K562 (cell line): Measurements from ENCODE around the gene SLC16A10. TPM values are rescaled to one million over a fixed set of nuclear protein-coding genes. Genes with fewer than 3 reads are reported as not detected.

Experiments
- ATAC-seq: fragments of 200-7000 bp; cut with Tn5 transposase; 3 replicates; pipeline ENCODE4 v1.9.1; 2020; ENCODE audit warnings: moderate library complexity
- BruUV-seq: library from RNA; stranded (reverse); fragments of 400-500 nt; replicated peaks from 2 replicates; lab custom pipeline; 2021; lab: Mats Ljungman, UMichigan
- CTCF ChIA-PET: fragments of 300-600 bp; formaldehyde crosslinking; extraction: SDS; loops from one replicate; lab custom pipeline; 2021; ENCODE audit warnings: low intra/inter-chr PET ratio; lab: Yijun Ruan, JAX
- POLR2A ChIA-PET: fragments of 300-600, 350-650 bp; sonication (Branson Sonifier 250); formaldehyde crosslinking; extraction: SDS; loops from one replicate; lab custom pipeline; 2021; ENCODE audit warnings: antibody characterized with exemption, inconsistent platforms; lab: Yijun Ruan, JAX
- DNase-seq, 4 experiments: peaks; one replicate each; pipeline versions ENCODE4 v3.0.0 to v3.0.0-alpha.2; 2011 to 2018; ENCODE audit warnings: low spot score in 3 of 4, mixed read lengths in 3 of 4; ENCODE audit errors: extremely low read depth in 1 of 4
- FAIRE-seq: peaks from 2 replicates; lab custom pipeline; 2011; peaks lifted over from hg19 to GRCh38; lab: Jason Lieb, UNC
- H2AFZ ChIP-seq: 2 replicates; pipeline ENCODE4 v1.6.0; 2011; ENCODE audit warnings: low read depth, low read length, control low read depth, inconsistent platforms
- H3K27ac ChIP-seq: fragments of 200-600 bp; 3 replicates; pipeline ENCODE4 v1.8.0; 2011; ENCODE audit warnings: low read depth, mild to moderate bottlenecking, control low read depth, inconsistent platforms, low read length, moderate library complexity, mixed read lengths; ENCODE audit errors: extremely low read depth
- H3K27me3 ChIP-seq, 2 experiments: fragments of 300-600 bp in 1 of 2; 2 replicates in 1 of 2; 3 replicates in 1 of 2; pipeline versions ENCODE4 v1.6.0 to v1.8.0; 2011; ENCODE audit warnings: inconsistent platforms in 2 of 2, low read length in 2 of 2, mild to moderate bottlenecking in 1 of 2, mixed read lengths in 1 of 2, moderate library complexity in 1 of 2; ENCODE audit not compliant: control insufficient read depth in 2 of 2, insufficient read depth in 2 of 2
- H3K36me3 ChIP-seq: fragments of 300-600 bp; 3 replicates; pipeline ENCODE4 v1.8.0; 2011; ENCODE audit warnings: mild to moderate bottlenecking, low read length, inconsistent platforms; ENCODE audit not compliant: control insufficient read depth, insufficient read depth
- H3K4me1 ChIP-seq, 2 experiments: fragments of 200-600 bp in 1 of 2; replicated peaks in 1 of 2; 2 replicates in 1 of 2; 3 replicates in 1 of 2; pipeline versions ENCODE4 v1.5.1 to v1.8.0; 2011; ENCODE audit warnings: inconsistent platforms in 2 of 2, low read length in 2 of 2, mild to moderate bottlenecking in 1 of 2, mixed read lengths in 1 of 2, moderate library complexity in 1 of 2; ENCODE audit not compliant: control insufficient read depth in 2 of 2, insufficient read depth in 2 of 2
- H3K4me2 ChIP-seq: 2 replicates; pipeline ENCODE4 v1.6.1; 2011; ENCODE audit warnings: low read length, control low read depth, inconsistent platforms, mixed read lengths; ENCODE audit not compliant: insufficient read depth
- H3K4me3 ChIP-seq: fragments of 200-600 bp; sonication (generic), shearing (Covaris generic); 2 replicates; pipeline ENCODE4 v1.5.1; 2016; ENCODE audit warnings: control low read depth, inconsistent platforms
- H3K79me2 ChIP-seq: fragments of 200-600 bp; 3 replicates; pipeline ENCODE4 v1.8.0; 2011; ENCODE audit warnings: low read length, inconsistent platforms; ENCODE audit not compliant: control insufficient read depth, insufficient read depth
- H3K9ac ChIP-seq, 2 experiments: 2 replicates each; pipeline versions ENCODE4 v1.6.0 to v1.6.1; 2011; ENCODE audit warnings: low read depth in 2 of 2, low read length in 2 of 2, control low read depth in 1 of 2, inconsistent platforms in 1 of 2, mild to moderate bottlenecking in 1 of 2, mixed read lengths in 1 of 2; ENCODE audit not compliant: insufficient read depth in 1 of 2
- H3K9me1 ChIP-seq: one replicate; pipeline ENCODE4 v1.6.0; 2011; ENCODE audit warnings: inconsistent platforms, mild to moderate bottlenecking, low read length, moderate library complexity; ENCODE audit not compliant: control insufficient read depth, insufficient read depth
- H3K9me3 ChIP-seq: replicated peaks from 2 replicates; pipeline ENCODE4 v1.5.1; 2011; ENCODE audit warnings: low read depth, low read length, inconsistent platforms; ENCODE audit not compliant: control insufficient read depth, insufficient read depth
- H4K20me1 ChIP-seq: replicated peaks from 2 replicates; pipeline ENCODE4 v1.6.1; 2011; ENCODE audit warnings: low read length, inconsistent platforms, mixed read lengths; ENCODE audit not compliant: control insufficient read depth, insufficient read depth
- FIP1L1 ChIP-seq: fragments of 200-400 bp; formaldehyde crosslinking; IDR thresholded peaks from 2 replicates; pipeline ENCODE4 v1.6.1; 2018; ENCODE audit warnings: mild to moderate bottlenecking, low read depth, low read length; ENCODE audit not compliant: poor library complexity, severe bottlenecking
- GATAD2B ChIP-seq: fragments of 450-650 bp; IDR thresholded peaks from 2 replicates; pipeline ENCODE4 v1.6.1; 2017; ENCODE audit warnings: mild to moderate bottlenecking, borderline replicate concordance
- RBFOX2 ChIP-seq: fragments of 200-400 bp; formaldehyde crosslinking; IDR thresholded peaks from 2 replicates; pipeline ENCODE4 v1.6.1; 2017; ENCODE audit warnings: low read depth, mild to moderate bottlenecking, low read length, moderate library complexity
- RFX7 ChIP-seq: fragments of 250-450 bp; sonication (Bioruptor Pico); IDR thresholded peaks from 2 replicates; pipeline ENCODE4 v1.5.1; 2021; ENCODE audit warnings: mild to moderate bottlenecking
- SMARCC2 ChIP-seq: fragments of 450-650 bp; IDR thresholded peaks from 2 replicates; pipeline ENCODE4 v1.6.1; 2017; ENCODE audit warnings: antibody characterized with exemption, moderate library complexity, mild to moderate bottlenecking, low read depth
- ZNF263 ChIP-seq: sonication (generic); formaldehyde crosslinking; IDR thresholded peaks from 2 replicates; pipeline ENCODE4 v1.8.0; 2022; ENCODE audit warnings: mild to moderate bottlenecking, missing genetic modification reagents, borderline replicate concordance
- ZNF717 ChIP-seq: fragments of 250-450 bp; sonication (Bioruptor Pico); IDR thresholded peaks from 2 replicates; pipeline ENCODE4 v1.5.0; 2021
- WGBS: fragments of 100-300 bp; shearing (Covaris generic); methylation state at CpG from one replicate; pipeline ENCODE4 v1.1.6; 2016; ENCODE audit warnings: low coverage, mixed read lengths; ENCODE audit not compliant: insufficient coverage; ENCODE audit errors: missing lambda C conversion rate; 5-methylcytosine and 5-hydroxymethylcytosine counted together
- in situ Hi-C: fragments of 300-500 bp; cut with MboI; formaldehyde crosslinking; loops from 4 replicates; pipeline ENCODE4 v1.15.0; 2018; ENCODE audit warnings: inconsistent platforms, mixed read lengths
- intact Hi-C: fragments of 100-400 bp; cut with micrococcal nuclease; formaldehyde crosslinking; loops from 2 replicates; pipeline ENCODE4 v1.14.2; 2022
- polyA plus RNA-seq, 8 experiments: library from polyadenylated mRNA; depleted of rRNA in 4 of 8; stranded (reverse) in 5 of 8; unstranded in 3 of 8; fragments of >200 nt; fragmentation: Nextera tagmentation in 2 of 8; fragmentation: Illumina TruSeq in 1 of 8; extraction: Ambion mirVana in 2 of 8; extraction: Trizol in 1 of 8; gene quantifications; 2 replicates each; pipeline versions ENCODE4 v1.2.1 to v1.2.3, GENCODE V29; 2011 to 2014; ENCODE audit warnings: inconsistent platforms in 1 of 8, missing spikeins in 1 of 8
- total RNA-seq, 7 experiments: library from RNA; depleted of rRNA in 6 of 7; stranded (reverse); fragments of >200 nt in 6 of 7; fragmentation: Illumina TruSeq in 2 of 7; extraction: Trizol in 2 of 7; gene quantifications; 2 replicates each; pipeline versions ENCODE4 v1.2.1 to v1.2.3, GENCODE V29; 2011 to 2021; ENCODE audit warnings: low replicate concordance in 1 of 7

SLC16A10 gene
- total and polyA plus RNA-seq, 9 of the 15 experiments (the other 6 are each of a cell fraction or from before 2014, with no cell fraction given) = 0.02 to 0.54 (median 0.24) TPM; not detected in 4

- Histone ChIP-seq H3K36me3 (no peaks in the 10 kb centered on the region), H4K20me1 (no peaks in the 10 kb centered on the region), H3K27me3 (peaks cover 10 to 11% of the 10 kb centered on the region in 2 experiments; a peak in 4 of 5 replicates)
- DNase-seq = no peak
- TF ChIP-seq SMARCC2 = no peak
- TF ChIP-seq ZNF263 (CRISPR knock-in tag) = no peak
- TF ChIP-seq GATAD2B = no peak
- TF ChIP-seq RBFOX2 = no peak
- no peak for TF ChIP-seq ZNF717
- TF ChIP-seq FIP1L1 = no peak
- no peak for TF ChIP-seq RFX7 (CRISPR knock-in tag)
- TF ChIP-seq, all 486 proteins: peak for 0
- CTCF ChIA-PET = no interaction called here
- Histone ChIP-seq H3K4me3 (no peak overlapping the region), H3K9ac (no peak overlapping the region), H3K27ac (no peak overlapping the region), H3K4me2 (no peak overlapping the region), H3K9me1 (no peaks in the 10 kb centered on the region), H3K79me2 (no peaks in the 10 kb centered on the region), H3K9me3 (no peaks in the 10 kb centered on the region), H2AFZ (no peak overlapping the region), H3K4me1 (no peaks in the 10 kb centered on the region; a peak in 1 of 5 replicates)
- BruUV-seq = no TSS peak
- in situ Hi-C loops = no loop called here
- intact Hi-C loops = no loop called here
- no peak for ATAC-seq
- WGBS = 18% methylated on average over 2 of the region's 2 CpGs
- no peak for FAIRE-seq
- POLR2A ChIA-PET = no interaction called here
Measured at GRCh38 chr6:111228094-111228493, 140.8 kb downstream of the SLC16A10 start.
